ENCODE measurements around the gene CARS1. TPM values are rescaled to one million over a fixed set of nuclear protein-coding genes. Genes with fewer than 3 reads are reported as not detected.

Gene CARS1
- total and polyA plus RNA-seq, 2 of the 8 experiments (the other 6 are each of a cell fraction or from before 2014, with no cell fraction given): 44.1 to 100 TPM

DNA sequence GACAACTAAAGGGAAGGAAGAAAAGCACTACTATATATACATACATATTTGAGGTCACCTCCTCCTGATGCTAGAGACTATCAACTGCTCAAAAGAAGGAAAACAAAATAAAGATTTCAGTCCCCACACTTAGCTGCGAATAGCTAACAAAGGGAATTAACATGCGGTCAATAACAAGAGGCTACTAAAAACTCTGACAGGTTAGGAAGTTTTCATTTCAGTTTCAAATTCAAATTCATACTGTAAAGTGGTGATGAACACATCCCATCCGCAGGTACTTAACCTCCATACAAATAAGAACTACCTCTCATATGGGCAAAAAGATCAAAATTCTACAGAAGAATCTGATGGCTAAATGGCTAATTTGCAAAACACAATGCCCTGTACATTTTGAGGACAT, 67.7 kb downstream of the CARS1 start:
- H3K36me3 ChIP-seq (ENCODE audit: control insufficient read depth in 2 of 4, insufficient read depth in 4 of 4, low read length in 3 of 4): peaks cover 0 to 6% (median 0%) of the 10 kb centered on the region in 4 experiments; a peak in 3 of 8 replicates
- no peak overlapping the region for H2BK20ac ChIP-seq (ENCODE audit: low read length)
- no peak overlapping the region for H2AFZ ChIP-seq (ENCODE audit: low read length)
- 23% methylated on average over 3 of the region's 3 CpGs; no CpG with 5 or more reads in 1 of the 2 experiments for WGBS, 2 experiments (ENCODE audit: extremely low coverage in 1 of 2, insufficient coverage in 1 of 2, insufficient read length in 1 of 2, insufficient replicate concordance in 2 of 2, low coverage in 1 of 2, low lambda C conversion rate in 2 of 2, missing lambda C conversion rate in 1 of 2)
- H2BK12ac ChIP-seq (ENCODE audit: low read depth, low read length): no peak overlapping the region
- peaks cover 10% of the 10 kb centered on the region for H3K79me1 ChIP-seq (ENCODE audit: low read depth, low read length)
- no peak overlapping the region for H4K91ac ChIP-seq (replicated peaks; ENCODE audit: insufficient read length, low read length)
- H4K20me1 ChIP-seq (replicated peaks in 1 of 2; ENCODE audit: control insufficient read depth in 1 of 2, insufficient read depth in 2 of 2, low read length in 2 of 2): peaks cover 16 to 19% of the 10 kb centered on the region in 2 experiments
- ChIA-PET POLR2A (ENCODE audit: partially characterized antibody) (interaction anchor here (1.1 to 2.6 kb wide), 5 partner anchors 9 to 44 kb away, joined by 3 to 14 read pairs (median 8); no protein-coding TSS in a partner anchor), CTCF (ENCODE audit: partially characterized antibody) (interaction anchor here (1.1 to 2.7 kb wide), 5 partner anchors 14 to 102 kb away, joined by 3 to 18 read pairs (median 4); no protein-coding TSS in a partner anchor)
- H3K23ac ChIP-seq (ENCODE audit: insufficient read length): no peak overlapping the region
- no peak for DNase-seq (ENCODE audit: low read depth in 1 of 2, low spot score in 2 of 2)
- H3K27ac ChIP-seq (ENCODE audit: low read depth, low read length): no peak overlapping the region
- no peak for FAIRE-seq
- no peak overlapping the region for H4K8ac ChIP-seq (ENCODE audit: extremely low read depth, insufficient read depth, low read length)
- H3K18ac ChIP-seq (ENCODE audit: extremely low read depth, low read length): no peak overlapping the region
- no peak overlapping the region for H2AK5ac ChIP-seq (ENCODE audit: low read depth, low read length)
- no peaks in the 10 kb centered on the region for H3K27me3 ChIP-seq (replicated peaks in 1 of 4; ENCODE audit: control insufficient read depth in 3 of 4, extremely low read depth in 1 of 4, insufficient read depth in 3 of 4, low read length in 3 of 4)
- peaks cover 61 to 71% of the 10 kb centered on the region in 2 experiments for H3K79me2 ChIP-seq (ENCODE audit: control insufficient read depth in 1 of 2, insufficient read depth in 2 of 2, low read length in 2 of 2)
- H3K56ac ChIP-seq (replicated peaks; ENCODE audit: insufficient read length, low read depth, low read length): no peak overlapping the region
- H2BK120ac ChIP-seq (replicated peaks; ENCODE audit: low read depth, low read length): no peak overlapping the region
- H3K4me2 ChIP-seq (ENCODE audit: insufficient read depth in 1 of 2, low read depth in 2 of 2, low read length in 2 of 2): peak overlapping the region; percentile 77 to 88
- no peak overlapping the region for H2BK5ac ChIP-seq (ENCODE audit: low read depth, low read length)
- no peak overlapping the region; a peak in 1 of 7 replicates for H3K9ac ChIP-seq (replicated peaks in 1 of 4; ENCODE audit: extremely low read depth in 1 of 4, low read depth in 3 of 4, low read length in 3 of 4)
- no peak overlapping the region for H4K5ac ChIP-seq (ENCODE audit: insufficient read length, low read depth, low read length)
- H3K4ac ChIP-seq (replicated peaks; ENCODE audit: insufficient read length, low read depth, low read length): no peak overlapping the region
- no peaks in the 10 kb centered on the region for H3K9me3 ChIP-seq (ENCODE audit: insufficient read depth in 2 of 2, low read depth in 1 of 2, low read length in 1 of 2)
- H3K14ac ChIP-seq (ENCODE audit: insufficient read length): no peak overlapping the region
- H3K4me3 ChIP-seq (ENCODE audit: extremely low read depth in 1 of 4, insufficient read depth in 2 of 4, low read depth in 3 of 4, low read length in 4 of 4): peak overlapping the region; percentile 11 to 89 (median 52); a peak in 6 of 8 replicates
- H3K4me1 ChIP-seq (replicated peaks in 1 of 4; ENCODE audit: control insufficient read depth in 3 of 4, insufficient read depth in 4 of 4, low read length in 3 of 4): peaks cover 6 to 18% (median 8%) of the 10 kb centered on the region in 4 experiments; a peak in 6 of 7 replicates
- TF ChIP-seq EZH2 (IDR thresholded peaks at IDR 0.05; ENCODE audit: low read depth, low read length, severe bottlenecking) (no peak), POU5F1 (IDR thresholded peaks at IDR 0.05; ENCODE audit: low read depth, low read length) (no peak), SIN3A (conservative IDR thresholded peaks at IDR 0.05 in 1 of 2, IDR thresholded peaks at IDR 0.05 in 1 of 2; ENCODE audit: low read depth in 1 of 2, low read length in 2 of 2) (no peak), SIRT6 (IDR thresholded peaks at IDR 0.05; ENCODE audit: low read length) (no peak)
- TF ChIP-seq, protein P1, sequence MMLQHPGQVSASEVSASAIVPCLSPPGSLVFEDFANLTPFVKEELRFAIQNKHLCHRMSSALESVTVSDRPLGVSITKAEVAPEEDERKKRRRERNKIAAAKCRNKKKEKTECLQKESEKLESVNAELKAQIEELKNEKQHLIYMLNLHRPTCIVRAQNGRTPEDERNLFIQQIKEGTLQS (IDR thresholded peaks at IDR 0.05; ENCODE audit: insufficient read depth, low read depth, low read length): no peak
- peaks cover 11% of the 10 kb centered on the region for H3K23me2 ChIP-seq (ENCODE audit: low read depth, low read length)
- no peak overlapping the region for H2BK15ac ChIP-seq (ENCODE audit: low read length)
